Right forelimb (tissue), 1 donor: ENCODE results near the gene CLIC5.

Experiments
- DNase-seq: peaks from one replicate; pipeline ENCODE4 v3.0.0-alpha.2; 2018

CLIC5 gene

DNA sequence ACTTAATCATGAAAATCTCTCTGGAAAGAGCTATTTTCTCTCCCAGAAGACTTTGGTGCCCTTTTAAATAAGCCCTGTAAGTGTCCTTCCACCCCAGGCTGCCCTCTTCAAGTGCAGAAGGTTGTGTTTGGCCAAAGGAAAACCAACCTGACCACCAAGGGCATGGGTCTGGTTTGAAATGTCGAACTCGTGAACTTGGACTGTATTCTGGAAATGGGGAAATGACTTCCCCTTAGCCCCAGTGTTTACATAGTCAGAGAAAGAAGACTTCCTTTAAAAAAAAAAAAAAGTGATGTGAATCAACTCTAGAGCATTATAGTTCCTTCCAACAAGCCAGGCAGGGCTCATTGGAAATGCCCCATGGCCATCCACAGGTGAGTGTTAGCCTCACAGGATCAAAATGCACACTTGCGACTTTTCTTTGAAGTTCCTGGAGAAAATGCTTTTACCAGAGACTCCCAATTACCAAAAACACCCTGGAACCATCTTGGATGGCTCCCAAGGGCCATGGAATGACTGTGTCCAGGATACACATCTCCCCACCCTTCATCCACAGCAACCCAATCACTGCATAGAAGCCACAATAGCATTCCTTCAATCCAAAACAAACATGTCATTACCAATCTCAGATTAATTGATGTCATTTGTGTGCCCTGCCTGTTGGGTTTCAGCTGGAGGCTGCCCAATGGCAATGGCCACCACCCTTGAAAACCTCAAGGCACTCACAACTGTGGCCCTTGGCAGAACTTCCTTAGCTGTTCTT lies 133.8 kb downstream of the CLIC5 start:
- DNase-seq: no peak

DNA sequence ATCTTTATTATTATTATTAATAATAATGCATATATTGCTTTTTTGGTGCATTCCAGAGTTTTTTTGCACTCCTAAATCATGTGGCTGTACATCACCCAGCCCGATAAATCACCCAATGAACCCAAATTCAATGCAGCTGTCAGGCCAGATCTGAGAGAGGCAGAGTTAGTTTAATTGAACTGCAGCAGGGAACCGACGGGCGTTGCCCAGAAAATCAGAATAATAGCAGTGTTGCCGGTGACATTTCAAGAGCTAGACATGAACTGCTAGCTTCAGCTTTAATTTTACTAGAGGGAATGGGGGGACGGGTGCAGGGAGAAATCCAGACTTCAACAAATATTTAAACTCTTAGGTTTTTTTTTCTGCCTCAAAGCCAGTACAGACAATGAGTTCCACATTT lies 135.0 kb downstream of the CLIC5 start:
- peak; percentile 51 for DNase-seq

DNA sequence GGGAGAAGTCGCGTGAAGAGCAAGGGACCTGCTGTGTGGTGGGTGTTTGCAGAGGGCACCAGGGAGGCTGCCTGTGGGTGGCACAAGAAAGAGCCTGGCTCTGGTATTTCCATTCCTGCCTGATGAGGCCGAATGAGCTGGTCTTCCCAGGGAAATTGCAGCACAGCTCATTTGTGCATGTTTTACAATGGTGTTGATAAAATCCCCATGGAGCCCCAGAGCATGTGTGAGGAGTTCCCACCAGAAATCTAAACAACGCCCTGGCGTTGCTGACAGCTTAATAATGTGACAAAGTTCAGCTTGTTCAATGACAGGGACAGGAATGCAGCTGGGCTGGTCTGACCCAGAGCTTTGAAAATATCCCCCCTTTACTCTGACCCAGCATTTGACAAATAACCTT lies 135.5 kb downstream of the CLIC5 start:
- no peak for DNase-seq

DNA sequence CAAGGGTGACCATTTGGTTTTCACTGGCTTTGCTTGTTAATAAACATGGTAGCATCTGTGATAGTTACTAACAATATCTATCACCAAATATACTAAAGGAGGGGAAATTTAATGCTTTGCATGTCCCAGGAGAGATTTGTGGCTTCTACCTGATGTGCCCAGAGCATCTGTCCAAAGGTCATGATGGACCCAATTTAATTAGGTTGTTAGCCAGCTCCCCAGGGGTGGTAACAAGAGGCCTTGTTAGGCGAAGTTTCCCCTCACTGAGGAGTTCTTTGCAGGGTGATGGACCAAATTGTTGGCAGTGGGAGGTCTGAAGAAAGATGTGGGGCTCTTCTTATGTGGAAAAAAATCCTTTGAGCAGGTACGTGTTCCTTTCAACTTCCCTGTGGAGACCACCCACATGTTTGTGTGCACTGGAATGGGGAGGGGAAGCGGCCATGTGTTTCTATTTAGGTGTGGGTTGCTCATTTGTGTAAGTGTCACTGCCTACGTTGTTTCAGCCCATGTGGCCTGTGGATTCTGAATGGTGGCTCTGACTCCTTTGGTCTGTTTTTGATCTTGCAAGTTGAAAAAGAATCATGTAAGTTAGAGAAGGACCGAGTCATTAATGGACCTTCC lies 137.6 kb downstream of the CLIC5 start:
- no peak for DNase-seq

DNA sequence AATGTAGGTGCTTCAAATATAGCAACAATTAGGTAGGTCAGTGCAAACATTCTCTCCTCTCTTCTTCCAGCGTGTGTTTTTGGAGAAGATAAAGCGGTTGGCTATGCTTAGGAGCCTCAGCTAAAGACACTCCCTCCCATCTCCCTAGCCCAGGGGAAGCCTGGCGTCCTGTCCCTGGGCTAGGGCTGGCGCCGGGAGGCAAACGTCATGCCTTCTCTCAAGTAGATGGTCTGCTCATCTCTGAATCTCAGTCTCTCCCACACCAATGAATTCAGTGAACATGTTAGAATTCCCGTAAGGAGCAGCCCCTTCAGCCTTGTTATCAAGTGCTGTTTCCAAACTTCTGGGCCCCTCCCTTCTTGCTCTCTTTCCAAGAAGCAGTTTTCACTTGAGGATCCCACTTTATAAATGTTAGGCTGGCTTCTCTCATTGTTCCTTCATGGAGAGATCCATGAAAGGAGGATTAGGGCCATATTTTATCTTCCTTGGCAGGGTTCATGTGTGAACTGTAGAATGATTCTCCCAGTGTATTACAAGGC lies 142.8 kb downstream of the CLIC5 start:
- DNase-seq: no peak

DNA sequence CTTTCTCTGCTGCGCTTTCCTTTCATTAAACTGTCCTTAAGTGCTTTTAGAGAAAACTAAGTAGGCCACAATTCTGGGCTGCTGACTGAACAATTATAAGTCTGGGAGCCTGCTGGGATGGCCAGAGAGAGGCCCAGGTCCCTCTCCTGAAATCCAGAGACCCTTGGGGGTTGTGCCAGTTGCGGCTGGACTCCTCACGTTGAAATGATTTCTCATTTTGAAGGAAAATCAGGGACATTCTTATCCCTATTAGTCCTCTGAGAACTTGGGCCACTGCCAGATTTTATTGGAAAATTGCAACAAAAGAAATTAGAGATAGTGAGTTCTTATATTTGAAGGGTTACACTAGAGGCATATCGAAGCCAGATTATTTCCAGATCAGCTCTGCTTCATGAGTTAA lies 145.1 kb downstream of the CLIC5 start:
- no peak for DNase-seq

DNA sequence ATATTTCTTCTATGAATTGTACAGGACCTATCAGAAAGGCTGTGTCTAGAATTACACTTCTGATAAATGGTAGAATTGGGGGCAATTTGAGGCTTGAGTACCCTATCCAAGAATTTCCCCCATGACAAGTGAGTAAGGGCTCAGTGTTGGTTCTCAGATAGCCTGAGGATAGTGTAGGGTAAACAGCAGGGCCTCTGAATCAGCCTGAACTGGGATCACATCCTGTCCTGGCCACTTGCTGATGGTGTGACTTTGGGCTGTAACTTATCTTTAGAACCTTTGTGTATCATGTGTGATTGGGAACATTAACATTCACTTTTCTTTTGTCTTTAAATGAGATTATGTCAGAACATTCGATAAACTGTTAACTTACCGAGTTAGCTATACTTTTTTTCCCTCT lies 151.0 kb downstream of the CLIC5 start:
- DNase-seq: no peak

DNA sequence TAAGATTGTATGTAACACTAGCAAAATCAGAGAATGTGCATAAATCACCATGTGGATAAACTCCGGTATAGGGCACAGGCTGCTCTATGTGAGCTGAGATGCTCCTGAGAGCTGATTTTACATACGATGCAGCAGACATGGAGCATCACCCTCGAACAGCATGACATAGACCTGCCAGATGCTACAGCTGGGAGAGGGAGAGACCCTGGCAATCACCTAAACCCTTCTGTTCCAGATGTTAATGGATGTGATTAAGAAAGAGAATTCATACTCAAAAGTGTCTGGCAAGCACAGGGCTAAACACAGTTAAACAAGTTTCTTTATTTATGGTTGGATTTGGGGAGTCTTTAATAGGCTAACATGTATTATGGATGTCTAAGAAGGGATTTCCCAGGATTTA lies 157.0 kb downstream of the CLIC5 start:
- no peak for DNase-seq

DNA sequence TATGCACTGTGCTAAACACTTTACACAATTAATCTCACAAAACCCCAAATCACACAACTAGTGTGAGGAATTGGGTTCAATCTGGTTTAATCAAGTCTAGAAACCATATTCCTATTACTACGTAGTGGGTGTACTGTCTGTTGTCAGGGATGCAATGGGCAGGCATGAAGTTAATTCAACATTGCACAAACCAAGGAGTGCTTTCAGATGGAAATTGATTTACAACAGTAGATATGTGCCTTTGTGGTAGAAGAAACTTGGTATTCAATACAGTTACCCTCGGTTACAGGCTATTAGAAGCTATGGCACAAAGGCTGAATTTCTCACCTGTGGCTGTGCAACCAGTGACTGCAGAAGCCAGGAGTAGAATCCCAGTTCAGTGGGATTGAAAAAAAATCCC lies 157.8 kb downstream of the CLIC5 start:
- no peak for DNase-seq

DNA sequence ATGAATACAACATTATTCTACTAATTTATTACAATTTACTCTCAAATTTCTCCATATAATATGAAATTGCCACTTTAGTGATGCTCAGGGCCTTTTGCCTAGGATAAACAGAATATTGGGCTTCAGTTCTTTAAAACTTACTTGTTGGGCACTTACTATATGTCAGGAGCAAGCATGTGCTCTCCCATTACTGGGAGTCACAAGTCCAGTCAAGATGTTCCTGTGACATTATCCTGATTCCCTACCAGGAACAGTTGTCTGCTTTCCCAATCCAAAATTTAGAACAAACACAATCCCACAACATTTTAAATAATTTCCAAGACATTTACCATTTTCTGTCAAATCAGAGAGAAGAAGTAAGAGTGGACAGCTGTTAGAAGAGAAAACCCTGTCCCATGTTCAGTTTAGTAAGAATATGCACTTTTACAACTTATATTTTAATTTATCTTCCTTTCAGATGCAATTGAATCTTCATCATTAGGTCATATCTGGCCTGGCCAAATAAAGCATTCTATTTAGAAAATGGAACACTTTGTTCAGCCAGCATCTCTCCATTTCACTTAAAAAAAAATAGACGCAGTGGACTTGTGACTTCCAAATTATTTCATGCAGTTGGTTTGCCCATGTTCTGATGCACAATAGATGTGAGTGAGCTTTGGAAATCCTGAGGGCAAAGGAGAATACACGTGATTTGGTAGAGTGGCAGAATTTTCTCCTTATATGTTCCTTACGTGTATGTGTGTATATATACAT lies 159.8 kb downstream of the CLIC5 start:
- DNase-seq: no peak

DNA sequence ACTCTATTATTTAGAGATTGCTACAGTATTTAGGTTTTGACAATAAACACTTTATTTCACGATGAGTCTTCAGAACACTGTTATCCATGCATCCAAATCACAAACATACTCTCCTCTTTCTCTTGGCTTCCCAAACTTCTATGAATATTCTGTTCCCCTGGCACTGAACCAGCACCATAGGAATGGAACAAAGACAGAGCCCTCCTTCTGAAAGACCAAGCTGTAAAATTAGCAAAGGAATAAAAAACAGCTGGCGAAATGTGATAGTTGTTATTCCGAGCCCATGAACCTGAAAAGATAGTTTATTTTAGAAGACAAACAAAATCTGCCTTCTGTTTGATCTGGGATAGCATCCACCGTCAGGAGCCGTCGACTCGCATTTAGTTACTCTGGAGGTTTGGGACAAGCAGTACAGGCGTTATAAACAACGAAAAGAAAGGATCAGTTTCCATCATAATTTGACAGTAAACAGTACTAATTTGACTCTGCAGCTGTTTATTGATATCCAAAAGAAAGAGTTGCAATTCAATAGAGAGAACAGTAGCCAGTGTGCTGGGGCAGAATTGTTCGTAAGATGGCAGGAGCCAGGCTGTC lies 161.4 kb downstream of the CLIC5 start:
- no peak for DNase-seq

DNA sequence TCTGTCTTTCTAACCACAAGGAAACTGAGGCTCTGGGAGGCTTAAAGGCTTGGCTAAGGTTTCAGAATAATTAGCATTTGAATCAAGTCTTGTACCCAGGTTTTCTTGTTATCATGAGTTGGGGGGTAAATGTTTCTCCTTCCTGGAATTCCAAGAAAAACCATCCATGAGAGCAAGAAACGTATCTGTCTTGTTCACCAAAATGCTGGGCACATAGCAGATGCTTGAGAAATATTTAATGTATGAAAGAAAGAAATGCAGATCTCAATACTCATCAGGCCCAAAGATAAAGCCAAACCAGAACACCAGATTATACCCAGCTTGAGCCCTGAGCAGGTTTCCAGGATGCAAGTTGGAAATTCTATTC lies 164.6 kb downstream of the CLIC5 start:
- no peak for DNase-seq

DNA sequence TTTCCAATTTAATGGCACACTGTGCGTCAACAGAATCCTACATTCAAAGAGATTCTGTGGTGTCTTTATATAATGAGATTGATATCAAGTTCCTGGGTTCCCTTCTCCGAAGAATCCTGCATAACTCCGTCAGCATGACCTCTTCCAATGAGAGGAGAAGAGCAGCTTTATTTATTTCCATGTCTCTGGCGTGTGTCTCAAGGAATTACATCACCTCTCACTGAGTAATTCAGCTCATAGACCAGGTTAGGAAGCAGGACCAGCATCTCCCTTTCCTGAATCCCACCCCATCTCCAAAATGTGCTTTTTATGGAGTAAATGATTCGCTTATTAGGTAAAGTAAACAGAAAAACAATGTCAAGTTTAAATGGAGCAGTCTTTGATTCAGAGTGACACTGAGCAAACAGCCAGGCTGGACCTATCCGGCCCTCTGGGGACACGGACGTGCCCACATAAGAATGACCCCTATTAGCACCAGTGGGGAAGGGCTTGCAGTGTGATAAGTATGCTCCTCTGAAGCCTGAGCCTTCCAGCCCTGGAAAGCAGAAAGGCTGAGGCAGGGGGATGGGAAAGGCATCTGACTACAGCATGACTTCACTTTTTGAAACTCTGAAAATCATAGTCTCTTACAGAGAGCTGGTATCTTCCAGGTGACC lies 165.2 kb downstream of the CLIC5 start:
- DNase-seq: no peak

DNA sequence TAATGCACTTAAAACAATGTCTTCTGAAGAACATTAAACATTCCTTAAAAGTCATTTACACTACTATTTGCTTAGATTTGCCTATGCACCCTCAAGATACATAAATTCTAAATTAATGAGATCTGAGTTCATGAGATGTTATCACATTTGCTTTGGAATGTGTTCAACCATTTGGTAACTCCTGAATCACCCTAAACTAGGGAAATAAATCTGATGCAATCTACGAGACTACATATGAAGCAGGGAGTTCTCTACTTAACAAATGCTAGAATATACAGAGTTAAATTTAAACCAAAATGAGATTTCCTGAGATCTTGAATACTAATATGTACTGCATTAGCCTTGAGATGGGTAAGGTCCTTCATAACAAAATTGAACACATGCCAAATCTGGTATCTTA lies 170.1 kb downstream of the CLIC5 start:
- DNase-seq: no peak

DNA sequence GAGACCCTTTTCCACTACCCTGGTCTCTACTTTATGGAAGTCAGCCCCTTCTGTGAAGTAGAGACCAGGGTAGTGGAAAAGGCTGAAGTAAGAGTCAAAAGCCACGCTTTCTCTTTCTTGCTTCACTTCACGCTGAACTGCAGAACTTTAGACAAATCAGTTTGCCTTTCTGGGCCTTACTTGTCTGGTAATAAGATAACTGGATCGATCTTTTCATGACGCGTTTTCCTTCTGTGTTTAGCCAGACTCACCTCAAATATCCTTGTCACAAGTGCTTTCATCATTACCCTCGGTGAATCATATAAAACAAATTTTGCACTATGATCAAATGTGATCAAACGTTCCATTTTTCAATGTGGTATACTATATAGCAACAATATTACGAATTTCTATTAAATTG lies 170.7 kb downstream of the CLIC5 start:
- DNase-seq: no peak

DNA sequence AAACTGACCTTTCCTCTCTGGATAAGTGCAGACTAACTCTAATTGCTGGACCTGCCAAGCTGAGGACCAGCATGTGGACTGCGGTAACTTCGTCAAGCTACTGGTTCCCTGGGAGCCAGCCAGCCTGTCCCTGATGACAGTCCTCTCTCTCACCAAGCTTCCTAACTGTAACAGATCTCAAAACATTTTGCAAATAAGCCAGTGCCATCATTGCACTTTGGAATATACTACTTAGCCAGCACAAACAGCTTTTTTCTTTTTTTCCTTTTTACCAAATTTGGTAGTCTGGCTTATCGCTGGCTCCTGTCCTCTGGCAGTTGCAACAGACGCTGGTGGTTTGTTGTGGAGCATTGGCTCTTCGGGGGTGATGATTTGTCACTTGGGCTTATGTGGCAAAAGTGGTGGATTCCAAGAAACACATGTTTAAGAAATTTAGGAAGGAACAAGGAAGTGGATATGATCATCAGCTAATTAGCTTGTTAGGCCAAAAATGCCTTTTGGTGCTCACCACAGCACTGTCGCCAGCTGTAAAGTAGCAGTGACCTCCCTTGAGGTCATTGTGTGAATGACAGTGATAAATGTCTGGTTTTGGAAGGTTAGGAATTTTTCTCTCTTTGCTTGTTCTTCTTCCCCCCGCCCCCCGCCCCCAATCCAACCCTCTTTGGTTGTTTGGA lies 171.7 kb downstream of the CLIC5 start:
- no peak for DNase-seq

DNA sequence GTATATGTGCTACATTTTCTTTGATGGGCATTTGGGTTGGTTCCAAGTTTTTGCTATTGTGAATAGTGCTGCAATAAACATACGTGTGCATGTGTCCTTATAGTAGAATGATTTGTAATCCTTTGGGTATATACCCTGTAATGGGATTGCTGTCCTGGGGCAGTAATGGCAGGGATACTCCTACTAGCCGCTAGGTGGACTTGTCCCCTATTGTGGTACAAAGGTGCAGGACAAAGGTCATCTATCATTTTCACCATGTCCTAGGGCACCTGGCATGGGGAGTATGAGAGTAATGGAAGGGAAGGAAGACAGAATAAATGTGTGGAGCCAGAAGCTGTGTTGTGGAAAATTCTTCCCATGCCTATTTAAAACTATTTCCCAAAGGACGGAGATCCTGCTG lies 174.6 kb downstream of the CLIC5 start:
- DNase-seq: no peak

DNA sequence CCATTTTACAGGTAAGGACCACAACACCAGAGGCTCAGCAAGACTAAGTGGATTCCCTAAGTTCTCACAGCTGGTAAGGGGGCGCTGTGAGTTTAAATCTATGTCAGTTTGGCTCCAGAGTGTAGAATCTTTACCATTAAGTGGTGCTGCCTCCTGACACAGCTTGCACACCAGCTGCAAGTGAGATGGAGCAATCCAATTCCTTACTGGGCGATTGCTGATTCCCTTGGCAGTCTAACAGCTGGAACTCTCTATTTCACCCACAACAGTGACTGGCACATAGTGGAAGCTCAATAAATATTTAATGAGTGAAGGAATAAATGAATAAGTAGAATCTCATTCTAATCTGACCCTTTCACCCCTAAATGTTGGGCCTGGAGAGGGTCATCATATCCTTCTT lies 176.7 kb downstream of the CLIC5 start:
- no peak for DNase-seq

DNA sequence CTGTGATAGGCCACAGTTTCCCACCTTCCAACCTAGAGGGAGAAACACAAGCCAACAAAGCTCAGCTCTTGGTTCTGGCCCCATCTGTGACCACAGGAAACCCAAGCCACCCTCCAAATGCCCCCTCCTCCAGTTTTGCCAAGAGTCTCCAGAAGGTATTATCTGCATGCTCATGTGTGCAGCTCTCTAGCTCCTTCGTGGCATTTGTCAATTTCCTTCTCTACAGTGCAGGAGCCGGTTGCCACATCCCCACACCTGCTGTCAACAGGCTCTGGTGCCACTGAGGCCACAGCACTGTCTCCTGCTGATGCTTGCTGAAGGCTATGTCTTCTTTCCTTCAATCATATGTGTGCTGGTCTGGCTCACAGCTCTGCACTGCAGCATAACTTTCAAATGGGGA lies 177.2 kb downstream of the CLIC5 start:
- no peak for DNase-seq

DNA sequence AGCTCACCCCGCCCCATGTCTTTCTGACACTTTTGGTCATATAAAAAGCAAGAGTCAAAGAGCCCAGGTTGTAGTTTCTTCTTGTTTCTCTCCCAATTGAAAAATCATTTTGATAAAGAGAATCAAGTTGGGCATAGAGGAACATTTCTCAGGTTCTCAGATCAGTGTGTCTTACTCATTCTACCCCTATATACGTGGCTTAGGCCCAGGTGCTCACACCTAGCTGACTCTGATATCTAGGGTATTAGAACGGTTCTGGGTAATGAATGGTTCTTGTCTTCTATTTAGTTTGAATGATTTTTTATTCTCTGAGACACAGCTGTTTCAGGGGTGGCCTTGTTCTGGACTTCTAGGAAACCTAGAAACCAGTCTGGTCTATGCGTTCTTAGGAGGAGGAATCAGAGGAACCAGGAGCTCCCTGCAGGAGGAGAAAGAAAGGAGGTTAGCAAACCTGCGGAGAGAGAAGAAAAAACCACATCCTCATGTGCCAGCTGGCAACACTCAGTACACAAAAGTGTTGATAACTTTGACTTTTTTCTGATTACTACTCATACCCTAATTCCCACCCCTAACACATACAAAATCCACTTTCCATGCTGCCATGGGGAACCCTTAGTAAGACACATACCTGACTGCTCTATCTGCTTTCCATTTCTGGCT lies 178.0 kb downstream of the CLIC5 start:
- DNase-seq: no peak

DNA sequence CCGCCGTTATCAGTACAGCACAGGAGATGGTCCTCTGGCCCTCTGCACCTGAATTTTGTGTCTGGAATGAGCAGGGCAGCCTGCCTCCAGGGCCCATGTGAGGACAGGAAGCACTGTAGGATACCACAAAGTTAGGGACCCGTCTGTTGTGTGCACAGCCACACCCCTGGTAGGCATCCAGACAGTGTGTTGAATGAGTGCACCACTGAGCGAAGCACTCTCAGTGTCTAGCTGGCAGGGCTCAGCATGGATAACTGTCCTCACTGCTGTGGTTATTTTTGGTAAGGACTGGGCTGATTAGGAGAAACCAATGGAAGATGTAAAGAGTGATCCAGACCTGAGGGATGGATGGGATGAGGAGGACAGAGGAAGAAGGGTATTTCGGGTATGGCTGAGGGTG lies 178.7 kb downstream of the CLIC5 start:
- DNase-seq: no peak

DNA sequence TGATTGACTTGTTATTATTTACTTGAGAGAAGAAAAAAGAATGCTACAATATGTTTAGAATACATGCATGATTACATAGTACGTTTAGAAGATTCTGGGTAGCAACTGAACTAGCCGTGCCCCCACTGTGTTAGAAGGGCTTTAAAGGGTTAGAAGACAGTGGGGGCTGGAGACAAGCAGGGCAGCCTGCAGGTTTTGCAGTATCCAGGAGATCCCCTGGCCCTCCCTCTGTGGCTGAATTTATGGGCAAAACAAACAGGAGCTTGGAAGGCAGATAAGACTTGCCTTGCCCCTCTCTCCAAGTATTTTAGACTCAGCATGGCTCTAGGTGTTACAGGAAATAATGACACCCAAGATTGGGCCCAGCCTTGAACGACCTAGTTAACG lies 179.2 kb downstream of the CLIC5 start:
- DNase-seq: no peak
